ENCODE data around the gene CDH4.

GRCh38 chr20:61279621-61280150 lies 27.6 kb downstream of the CDH4 start:
- TF ChIP-seq POLR2A (IDR thresholded peaks at IDR 0.05; ENCODE audit: insufficient read depth in 1 of 2, low read depth in 2 of 2, low read length in 2 of 2) (no peak), ZNF776 (CRISPR knock-in tag; IDR thresholded peaks at IDR 0.05) (no peak)

Data from HepG2 (cell line).